HG03103 (cell line): Measurements from ENCODE around the gene MOK.
A peak's percentile ranks its signal among the peaks of the same experiment; 100 is the strongest.
"Not testable (repeated sequence)": the region's sequence is repeated elsewhere in the genome, so short reads cannot be mapped to it uniquely, and the experiment has no call there.

ENCODE experiments used
- ATAC-seq: cut with Tn5 transposase; IDR thresholded peaks from one replicate; pipeline ENCODE4 v1.9.1; 2021; ENCODE audit warnings: low read depth; ENCODE audit not compliant: unreplicated experiment

The MOK gene, protein sequence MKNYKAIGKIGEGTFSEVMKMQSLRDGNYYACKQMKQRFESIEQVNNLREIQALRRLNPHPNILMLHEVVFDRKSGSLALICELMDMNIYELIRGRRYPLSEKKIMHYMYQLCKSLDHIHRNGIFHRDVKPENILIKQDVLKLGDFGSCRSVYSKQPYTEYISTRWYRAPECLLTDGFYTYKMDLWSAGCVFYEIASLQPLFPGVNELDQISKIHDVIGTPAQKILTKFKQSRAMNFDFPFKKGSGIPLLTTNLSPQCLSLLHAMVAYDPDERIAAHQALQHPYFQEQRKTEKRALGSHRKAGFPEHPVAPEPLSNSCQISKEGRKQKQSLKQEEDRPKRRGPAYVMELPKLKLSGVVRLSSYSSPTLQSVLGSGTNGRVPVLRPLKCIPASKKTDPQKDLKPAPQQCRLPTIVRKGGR

GRCh38 chr14:102304611-102305506 lies at the start of gene MOK:
Gene MOK (minus strand): TSS chr14:102305164. CDS start chr14:102304968, 196 bp downstream.
- peak; percentile 88 for ATAC-seq

DNA sequence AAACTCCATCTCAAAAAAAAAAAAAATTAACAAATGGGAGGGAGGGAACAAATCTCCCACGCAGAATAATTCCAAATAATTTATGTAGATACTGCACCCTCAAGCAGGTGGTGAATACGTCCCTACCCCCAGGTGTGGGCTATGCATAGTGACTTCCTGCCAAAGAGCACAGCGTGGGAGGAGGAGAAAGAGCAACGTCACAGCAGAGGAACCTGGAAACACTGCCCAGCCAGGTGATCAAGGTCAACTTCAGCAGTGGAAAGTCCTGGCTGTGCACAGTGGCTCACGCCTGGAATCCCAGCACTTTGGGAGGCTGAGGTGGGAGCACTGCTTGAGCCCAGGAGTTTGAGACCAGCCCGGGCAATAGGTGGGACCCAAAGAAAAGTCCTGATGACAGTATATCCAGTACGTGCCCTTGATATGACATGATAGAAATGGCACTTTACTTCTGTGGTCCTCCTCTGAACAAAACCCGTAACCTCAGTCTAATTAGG lies 48.2 kb upstream of the MOK start:
- ATAC-seq = no peak

- ATAC-seq = no peak
Measured at GRCh38 chr14:102352213-102352612, 47.2 kb upstream of the MOK start.

DNA sequence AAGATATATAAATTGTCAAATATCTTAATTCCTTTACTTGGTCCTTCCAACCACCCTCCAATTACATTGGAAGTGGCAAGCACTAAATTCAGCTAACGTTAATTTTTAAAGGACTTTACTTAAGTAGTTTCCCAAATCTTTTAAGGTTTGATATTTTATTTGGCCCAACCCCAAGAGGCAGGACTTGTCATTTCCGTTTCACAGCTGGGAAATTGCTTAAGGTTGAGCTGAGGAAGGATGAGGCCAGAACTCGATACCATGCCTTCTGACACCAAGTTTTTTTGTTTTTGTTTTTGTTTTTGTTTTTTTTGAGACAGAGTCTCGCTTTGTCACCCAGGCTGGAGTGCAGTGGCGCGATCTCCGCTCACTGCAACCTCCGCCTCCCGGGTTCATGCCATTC lies 46.6 kb upstream of the MOK start:
- ATAC-seq = not testable (repeated sequence)

GRCh38 chr14:102351023-102351422 lies 46.1 kb upstream of the MOK start:
- no peak for ATAC-seq

DNA sequence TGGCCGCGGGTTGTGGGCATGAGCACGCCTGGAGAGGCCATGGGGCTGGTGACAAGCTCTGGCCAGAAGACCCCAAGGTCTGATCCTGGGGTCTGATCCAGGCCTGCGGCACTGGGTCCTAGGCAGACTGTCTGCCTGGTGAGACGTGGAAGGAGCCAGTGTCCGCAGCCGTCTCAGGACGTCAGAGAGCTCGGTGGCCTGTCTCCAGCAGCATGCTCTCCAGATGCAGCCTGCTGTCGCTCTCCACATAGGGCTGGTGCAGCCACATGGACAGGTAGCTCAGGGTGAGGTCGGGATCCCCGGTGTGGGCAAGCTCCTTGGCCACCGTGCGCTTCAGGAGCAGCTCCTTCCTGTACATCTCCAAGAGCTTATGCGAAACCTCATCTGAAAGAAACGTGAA lies 43.4 kb upstream of the MOK start:
- no peak for ATAC-seq

- ATAC-seq = no peak
Measured at GRCh38 chr14:102346645-102347044, 41.7 kb upstream of the MOK start.

DNA sequence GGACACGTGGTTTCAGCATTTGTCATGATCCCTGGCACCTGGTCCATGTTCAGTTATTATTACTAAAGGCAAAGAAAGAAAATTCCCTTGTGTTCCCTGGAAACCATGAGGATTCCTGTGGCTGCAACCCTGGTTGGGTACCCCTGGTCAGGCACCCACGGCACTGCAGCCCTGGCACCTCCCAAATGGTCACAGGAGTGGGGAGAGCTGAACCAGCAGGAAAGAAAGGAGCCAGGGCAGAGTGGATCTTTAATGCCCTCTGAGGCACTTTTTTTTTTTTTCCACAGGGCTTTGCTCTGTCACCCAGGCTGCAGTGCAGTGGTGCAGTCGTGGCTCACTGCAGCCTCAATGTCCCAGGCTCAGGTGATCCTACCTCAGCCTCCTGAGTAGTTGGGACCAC lies 40.3 kb upstream of the MOK start:
- ATAC-seq = no peak

GRCh38 chr14:102344485-102344884 lies 39.5 kb upstream of the MOK start:
- no peak for ATAC-seq

DNA sequence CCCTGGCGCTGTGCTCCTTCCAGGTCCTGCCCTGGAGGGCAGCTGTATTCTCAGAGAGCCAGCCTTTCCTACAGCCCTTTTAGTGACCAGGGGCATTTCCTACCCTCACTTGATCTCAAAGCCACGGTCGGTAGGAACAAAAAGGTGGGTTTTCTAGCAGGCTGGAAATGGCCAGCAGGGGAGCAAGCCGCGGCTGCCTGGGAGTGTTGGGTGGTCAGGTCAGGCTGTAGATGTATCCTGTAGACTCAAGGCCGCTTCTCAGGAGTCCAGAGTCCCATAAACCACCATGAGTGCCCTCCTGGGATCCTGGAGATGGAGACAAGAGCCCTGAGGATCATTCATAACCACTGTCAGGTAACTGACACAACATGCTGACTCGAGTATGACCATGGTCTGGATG lies 39.1 kb upstream of the MOK start:
- no peak for ATAC-seq

GRCh38 chr14:102342238-102342637 lies 37.3 kb upstream of the MOK start:
- no peak for ATAC-seq

DNA sequence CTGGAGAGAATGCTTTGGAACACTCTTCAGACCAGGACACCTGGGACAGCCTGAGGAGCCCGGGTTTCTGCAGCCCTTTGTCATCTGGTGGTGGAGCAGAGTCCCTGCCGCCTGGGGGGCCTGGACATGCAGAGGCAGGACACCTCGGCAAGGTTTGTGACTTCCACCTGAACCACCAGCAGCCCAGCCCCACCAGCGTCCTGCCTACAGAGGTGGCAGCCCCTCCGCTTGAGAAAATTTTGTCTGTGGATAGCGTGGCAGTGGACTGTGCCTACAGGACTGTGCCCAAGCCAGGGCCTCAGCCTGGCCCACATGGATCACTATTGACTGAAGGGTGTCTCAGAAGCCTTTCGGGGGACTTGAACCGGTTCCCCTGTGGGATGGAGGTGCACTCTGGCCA lies 36.6 kb upstream of the MOK start:
- ATAC-seq = no peak

DNA sequence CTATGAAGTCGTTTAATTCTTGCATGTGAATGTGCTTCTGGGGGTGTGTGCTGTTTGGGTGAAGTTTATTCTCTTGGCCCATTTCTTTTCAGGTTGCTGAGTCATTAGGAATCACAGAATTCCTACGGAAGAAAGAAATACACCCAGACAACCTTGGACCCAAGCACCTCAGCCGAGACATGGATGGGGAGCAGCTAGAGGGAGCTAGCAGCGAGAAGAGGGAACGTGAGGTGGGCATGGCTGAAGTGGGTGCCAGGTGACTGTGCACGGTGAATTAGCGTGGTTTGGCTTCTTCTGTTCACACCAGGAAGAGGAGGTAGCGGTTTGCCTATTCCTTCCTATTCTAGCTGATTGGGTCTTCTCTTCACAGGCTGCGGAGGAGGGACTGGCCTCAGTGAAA lies 33.8 kb upstream of the MOK start:
- no peak for ATAC-seq

DNA sequence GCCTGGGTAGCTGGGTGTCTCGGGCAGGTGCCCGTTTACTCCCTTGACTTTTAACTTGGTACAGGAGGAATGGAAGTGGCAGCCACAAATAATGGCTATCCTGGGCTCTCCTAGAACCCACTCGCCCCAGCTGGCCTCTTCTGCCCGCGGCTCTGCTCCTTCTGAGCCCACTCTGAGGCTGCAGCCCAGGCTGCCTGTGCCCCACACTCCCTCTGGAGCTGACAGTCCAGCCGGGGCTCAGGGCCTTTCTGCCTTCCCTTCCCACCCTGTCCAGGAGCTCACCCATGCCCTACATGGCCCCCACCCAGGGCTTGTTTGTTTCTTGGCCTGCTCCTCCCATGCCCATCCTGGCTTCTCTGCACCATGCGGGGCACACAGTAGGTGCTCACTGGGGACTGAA lies 30.2 kb upstream of the MOK start:
- no peak for ATAC-seq

- no peak for ATAC-seq
Measured at GRCh38 chr14:102333795-102334705, 29.1 kb upstream of the MOK start.

DNA sequence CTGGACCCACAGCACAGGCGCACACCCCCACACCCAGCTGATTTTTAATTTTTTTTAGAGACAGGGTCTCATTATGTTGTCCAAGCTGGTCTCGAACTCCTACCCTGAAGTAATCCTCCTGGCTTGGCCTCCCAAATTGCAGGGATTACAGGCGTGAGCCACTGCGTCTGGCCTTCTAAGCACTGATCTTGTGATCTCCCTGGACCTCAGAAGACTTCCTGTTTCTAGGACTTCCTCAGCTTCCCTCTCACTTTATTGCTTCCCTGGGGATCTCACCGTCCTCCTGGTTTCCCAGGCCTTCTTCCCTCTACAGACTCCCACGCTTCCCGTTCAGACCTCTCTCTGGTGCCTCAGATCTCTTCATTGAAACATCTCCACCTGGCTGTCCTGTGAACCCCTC lies 28.4 kb upstream of the MOK start:
- no peak for ATAC-seq

GRCh38 chr14:102330806-102331205 lies 25.8 kb upstream of the MOK start:
- no peak for ATAC-seq

DNA sequence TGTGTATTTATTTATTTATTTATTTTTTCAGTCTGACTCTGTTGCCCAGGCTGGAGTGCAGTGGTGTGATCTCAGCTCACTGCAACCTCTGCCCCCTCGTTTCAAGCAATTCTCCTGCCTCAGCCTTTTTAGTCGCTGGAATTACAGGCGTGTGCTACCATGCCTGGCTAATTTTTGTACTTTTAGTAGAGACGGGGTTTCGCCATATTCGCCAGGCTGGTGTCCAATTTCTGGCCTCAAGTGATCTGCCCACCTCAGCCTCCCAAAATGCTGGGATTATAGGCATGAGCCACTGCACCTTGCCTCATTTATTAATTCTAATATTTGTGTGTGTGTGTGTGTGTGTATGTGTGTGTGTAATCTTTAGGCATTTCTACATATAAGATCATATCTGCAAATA lies 24.4 kb upstream of the MOK start:
- not testable (repeated sequence) for ATAC-seq

DNA sequence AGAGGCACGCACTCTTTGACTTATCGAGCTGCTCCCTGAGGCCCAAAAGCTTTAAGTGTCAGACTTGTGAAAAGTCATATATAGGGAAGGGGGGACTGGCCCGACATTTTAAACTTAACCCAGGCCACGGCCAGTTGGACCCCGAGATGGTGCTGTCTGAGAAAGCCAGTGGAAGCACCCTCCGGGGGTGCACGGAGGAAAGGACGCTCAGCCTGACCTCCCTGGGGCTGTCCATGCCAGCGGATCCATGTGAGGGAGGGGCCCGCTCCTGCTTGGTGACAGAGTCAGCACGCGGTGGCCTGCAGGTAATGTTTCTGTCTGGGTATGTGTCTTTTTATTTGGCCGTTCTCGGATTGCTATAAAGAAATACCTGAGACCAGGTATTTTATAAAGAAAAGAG lies 21.6 kb upstream of the MOK start:
- ATAC-seq = no peak

- ATAC-seq = no peak
Measured at GRCh38 chr14:102325791-102326345, 20.9 kb upstream of the MOK start.
